NOMO-1 (cell line): ENCODE results near the gene METTL5.
"Not testable (repeated sequence)": the region's sequence is repeated elsewhere in the genome, so short reads cannot be mapped to it uniquely, and the experiment has no call there.

Experiments used
- DNase-seq, 2 experiments: peaks; one replicate each; lab custom pipeline; 2025; ENCODE audit not compliant: unreplicated experiment in 2 of 2; lab: John Stamatoyannopoulos, UW

The METTL5 gene

GRCh38 chr2:169824373-169825333 is at the start of gene METTL5:
Gene METTL5 (minus strand): TSS chr2:169824905. CDS start chr2:169824597, 308 bp downstream.
- peak; percentile 68 to 84 for DNase-seq

GRCh38 chr2:169871994-169872393 is 47.3 kb upstream of the METTL5 start:
- no peak for DNase-seq

GRCh38 chr2:169871369-169871768 is 46.7 kb upstream of the METTL5 start:
- DNase-seq = not testable (repeated sequence)

- no peak for DNase-seq
These were observed 44.2 kb upstream of the METTL5 start for GRCh38 chr2:169868951-169869350.

GRCh38 chr2:169867579-169867978 is 42.9 kb upstream of the METTL5 start:
- no peak for DNase-seq

- not testable (repeated sequence) for DNase-seq
These were observed 41.5 kb upstream of the METTL5 start for GRCh38 chr2:169866230-169866629.

GRCh38 chr2:169865492-169865891 is 40.8 kb upstream of the METTL5 start:
- no peak for DNase-seq

- no peak for DNase-seq
These were observed 38.1 kb upstream of the METTL5 start for GRCh38 chr2:169862816-169863215.

GRCh38 chr2:169860149-169860548 is 35.4 kb upstream of the METTL5 start:
- no peak for DNase-seq

- DNase-seq = no peak
These were observed 34.7 kb upstream of the METTL5 start for GRCh38 chr2:169859423-169859822.

- DNase-seq = not testable (repeated sequence)
These were observed 30.9 kb upstream of the METTL5 start for GRCh38 chr2:169855281-169856258.

- peak in 1 of 2 experiments; percentile 39 for DNase-seq
These were observed 28.4 kb upstream of the METTL5 start for GRCh38 chr2:169853041-169853668.

GRCh38 chr2:169849710-169850109 is 25.0 kb upstream of the METTL5 start:
- no peak for DNase-seq

GRCh38 chr2:169848959-169849693 is 24.4 kb upstream of the METTL5 start:
- DNase-seq = not testable (repeated sequence)

GRCh38 chr2:169845016-169845415 is 20.3 kb upstream of the METTL5 start:
- DNase-seq = no peak

GRCh38 chr2:169841625-169842024 is 16.9 kb upstream of the METTL5 start:
- DNase-seq = not testable (repeated sequence)

- no peak for DNase-seq
These were observed 16.0 kb upstream of the METTL5 start for GRCh38 chr2:169840747-169841142.

- DNase-seq = no peak
These were observed 15.4 kb upstream of the METTL5 start for GRCh38 chr2:169839954-169840746.
